ENCODE data around the gene ZGPAT. TPM values are rescaled to one million over a fixed set of nuclear protein-coding genes. Genes with fewer than 3 reads are reported as not detected.

Gene ZGPAT
- 40.2 and 41.9 TPM in 2 replicates for total RNA-seq (2016; rRNA removed; fragmentation: Illumina TruSeq; extraction: Trizol)
- 34.8 and 37.0 TPM in 2 replicates for total RNA-seq (2016; cell fraction: cytosol; rRNA removed; fragmentation: Illumina TruSeq; extraction: Trizol; ENCODE audit: low read depth)
- 37.7 and 46.6 TPM in 2 replicates for total RNA-seq (2016; cell fraction: insoluble cytoplasmic fraction; rRNA removed; fragmentation: Illumina TruSeq; extraction: Trizol)
- total RNA-seq (2016; cell fraction: membrane; rRNA removed; fragmentation: Illumina TruSeq; extraction: Trizol), result 18.3 and 22.0 TPM in 2 replicates
- 23.9 and 24.8 TPM in 2 replicates for total RNA-seq (2016; cell fraction: nucleus; rRNA removed; fragmentation: Illumina TruSeq; extraction: Trizol)
- 23.0 and 32.8 TPM in 2 replicates for polyA plus RNA-seq (2011; rRNA removed)
- 17.1 and 24.8 TPM in 2 replicates for polyA plus RNA-seq (2011; cell fraction: cytosol; rRNA removed)
- 93.0 and 104 TPM in 2 replicates for polyA plus RNA-seq (2011; cell fraction: nucleus; rRNA removed)
- polyA plus RNA-seq (2012), result 16.8 and 17.7 TPM in 2 replicates
- polyA plus RNA-seq (2016; cell fraction: cytosol; fragmentation: Illumina TruSeq; extraction: Trizol; ENCODE audit: low read depth), result 4.5 and 5.1 TPM in 2 replicates
- polyA plus RNA-seq (2016; cell fraction: insoluble cytoplasmic fraction; fragmentation: Illumina TruSeq; extraction: Trizol; ENCODE audit: low read depth), result 36.0 and 43.8 TPM in 2 replicates
- 9.1 and 10.0 TPM in 2 replicates for polyA plus RNA-seq (2016; cell fraction: membrane; fragmentation: Illumina TruSeq; extraction: Trizol; ENCODE audit: low read depth)
- polyA plus RNA-seq (2016; cell fraction: nucleus; fragmentation: Illumina TruSeq; extraction: Trizol; ENCODE audit: insufficient read depth, low read depth), result 70.9 and 80.9 TPM in 2 replicates
- 12.8 and 40.1 TPM in 2 replicates for polyA minus RNA-seq (2011; rRNA and poly(A)+ RNA removed; ENCODE audit: low replicate concordance)
- polyA minus RNA-seq (2011; cell fraction: cytosol; rRNA and poly(A)+ RNA removed), result 9.3 and 9.5 TPM in 2 replicates
- polyA minus RNA-seq (2011; cell fraction: nucleus; rRNA and poly(A)+ RNA removed), result 13.8 and 15.9 TPM in 2 replicates
- percentile 68 among the genes with signal in this experiment for Bru-seq, nascent RNA
- percentile 92 among the genes with signal in this experiment for BruChase-seq, experiment 1, labeled RNA remaining after a 6-hour chase
- percentile 88 among the genes with signal in this experiment for BruChase-seq, experiment 2, labeled RNA remaining after a 2-hour chase
- long read RNA-seq, experiment 1, transcript ZGPAT-204 (7 exons, 1,890 nt), result minor isoform, 14 of 71 reads
- long read RNA-seq, experiment 1, transcript ZGPAT-202 (7 exons, 1,871 nt), result major isoform, 19 of 71 reads
- long read RNA-seq, experiment 1, partial matches to known transcripts, result 20 of 71 reads
- long read RNA-seq, experiment 1, other reads (novel, unspliced or antisense), result 14 of 71 reads
- long read RNA-seq, experiment 2, transcript ZGPAT-204 (7 exons, 1,890 nt), result minor isoform, 10 of 83 reads
- long read RNA-seq, experiment 2, transcript ZGPAT-202 (7 exons, 1,871 nt), result major isoform, 17 of 83 reads
- long read RNA-seq, experiment 2, partial matches to known transcripts, result 44 of 83 reads
- long read RNA-seq, experiment 2, other reads (novel, unspliced or antisense), result 11 of 83 reads

DNA sequence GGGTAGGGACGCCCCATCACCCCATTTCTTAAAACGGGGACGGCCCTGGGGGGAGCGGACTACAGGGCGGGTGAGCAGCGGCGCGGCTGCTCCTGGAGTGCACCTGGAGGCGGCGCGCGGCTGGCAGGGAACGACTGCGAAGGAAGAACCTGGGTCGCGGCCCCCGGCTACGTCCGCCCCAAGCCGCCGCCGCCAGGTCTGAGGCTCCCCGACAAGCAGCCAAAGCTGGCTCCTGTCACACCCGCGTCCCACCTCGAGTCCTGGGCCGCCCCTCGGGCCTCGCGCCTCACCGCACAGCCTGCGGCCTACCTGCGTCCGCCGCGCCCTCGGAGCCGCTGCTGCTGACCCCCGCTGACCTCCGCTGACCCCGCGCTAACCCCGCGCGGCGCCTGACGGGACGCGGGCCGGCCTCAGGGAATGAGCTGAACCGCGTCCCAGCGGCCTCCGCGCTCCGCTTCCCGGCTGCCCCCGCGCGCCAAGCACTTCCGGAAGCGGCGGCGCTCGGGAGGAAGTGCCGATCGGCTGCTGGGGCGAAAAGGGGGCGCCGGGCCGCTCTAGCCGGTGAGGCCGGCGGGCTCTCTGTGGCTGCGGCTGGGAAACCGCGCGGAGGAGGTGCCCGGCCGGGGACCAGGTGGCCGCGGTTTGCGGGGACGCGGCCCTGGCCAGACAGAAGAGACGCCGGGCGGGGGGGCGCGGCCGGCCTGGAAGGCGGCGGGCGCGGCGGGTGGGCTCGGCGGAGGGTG is at the start of gene ZGPAT, which contains the start of gene ARFRP1:
Gene ZGPAT, plus strand, starts transcription at position 482 of the 743 bp plus-strand sequence. CDS start 542 bp downstream, outside the sequence.
Gene ARFRP1, minus strand, starts transcription at position 419 of the 743 bp plus-strand sequence. CDS start 885 bp downstream, outside the sequence.
- under 1% methylated on average over 71 of the region's 98 CpGs for WGBS (ENCODE audit: low lambda C conversion rate)
- ATAC-seq, result peak; percentile 89
- TF ChIP-seq, protein P1, sequence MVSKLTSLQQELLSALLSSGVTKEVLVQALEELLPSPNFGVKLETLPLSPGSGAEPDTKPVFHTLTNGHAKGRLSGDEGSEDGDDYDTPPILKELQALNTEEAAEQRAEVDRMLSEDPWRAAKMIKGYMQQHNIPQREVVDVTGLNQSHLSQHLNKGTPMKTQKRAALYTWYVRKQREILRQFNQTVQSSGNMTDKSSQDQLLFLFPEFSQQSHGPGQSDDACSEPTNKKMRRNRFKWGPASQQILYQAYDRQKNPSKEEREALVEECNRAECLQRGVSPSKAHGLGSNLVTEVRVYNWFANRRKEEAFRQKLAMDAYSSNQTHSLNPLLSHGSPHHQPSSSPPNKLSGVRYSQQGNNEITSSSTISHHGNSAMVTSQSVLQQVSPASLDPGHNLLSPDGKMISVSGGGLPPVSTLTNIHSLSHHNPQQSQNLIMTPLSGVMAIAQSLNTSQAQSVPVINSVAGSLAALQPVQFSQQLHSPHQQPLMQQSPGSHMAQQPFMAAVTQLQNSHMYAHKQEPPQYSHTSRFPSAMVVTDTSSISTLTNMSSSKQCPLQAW (CRISPR knock-in tag; IDR thresholded peaks at IDR 0.05), result peak; percentile 12; the same call in 1 of the 2 replicates
- TF ChIP-seq ZSCAN21 (CRISPR knock-in tag; IDR thresholded peaks at IDR 0.05; ENCODE audit: borderline replicate concordance) (peak; percentile 98), JUND (CRISPR knock-in tag; IDR thresholded peaks at IDR 0.05) (peak; percentile 88), SP5 (CRISPR knock-in tag; IDR thresholded peaks at IDR 0.05; ENCODE audit: borderline replicate concordance, low read depth) (peak; percentile 79), ZNF556 (CRISPR knock-in tag; IDR thresholded peaks at IDR 0.05; ENCODE audit: borderline replicate concordance) (peak; percentile 88; the same call in 1 of the 2 replicates), YY1 (IDR thresholded peaks at IDR 0.05; ENCODE audit: insufficient read depth, insufficient replicate concordance, low read depth, low read length) (peak; percentile 90), CBX5 (CRISPR knock-in tag; IDR thresholded peaks at IDR 0.05; ENCODE audit: borderline replicate concordance) (peak; percentile 90), ZNF431 (CRISPR knock-in tag; IDR thresholded peaks at IDR 0.05; ENCODE audit: borderline replicate concordance, low read depth) (peak; percentile 94), BRD4 (CRISPR knock-in tag; IDR thresholded peaks at IDR 0.05) (peak; percentile 97), ZNF484 (CRISPR knock-in tag; IDR thresholded peaks at IDR 0.05; ENCODE audit: borderline replicate concordance, low read depth) (no peak), EED (CRISPR knock-in tag; IDR thresholded peaks at IDR 0.05) (peak; percentile 61), HNRNPH1 (optimal IDR thresholded peaks at IDR 0.05; ENCODE audit: low read depth, low read length) (no peak)
- TF ChIP-seq, protein P2, sequence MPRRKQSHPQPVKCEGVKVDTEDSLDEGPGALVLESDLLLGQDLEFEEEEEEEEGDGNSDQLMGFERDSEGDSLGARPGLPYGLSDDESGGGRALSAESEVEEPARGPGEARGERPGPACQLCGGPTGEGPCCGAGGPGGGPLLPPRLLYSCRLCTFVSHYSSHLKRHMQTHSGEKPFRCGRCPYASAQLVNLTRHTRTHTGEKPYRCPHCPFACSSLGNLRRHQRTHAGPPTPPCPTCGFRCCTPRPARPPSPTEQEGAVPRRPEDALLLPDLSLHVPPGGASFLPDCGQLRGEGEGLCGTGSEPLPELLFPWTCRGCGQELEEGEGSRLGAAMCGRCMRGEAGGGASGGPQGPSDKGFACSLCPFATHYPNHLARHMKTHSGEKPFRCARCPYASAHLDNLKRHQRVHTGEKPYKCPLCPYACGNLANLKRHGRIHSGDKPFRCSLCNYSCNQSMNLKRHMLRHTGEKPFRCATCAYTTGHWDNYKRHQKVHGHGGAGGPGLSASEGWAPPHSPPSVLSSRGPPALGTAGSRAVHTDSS (CRISPR knock-in tag; conservative IDR thresholded peaks at IDR 0.05), result peak; percentile 100

More for the DNA sequence above, at the start of gene ZGPAT, which contains the start of gene ARFRP1:
- H3K4me3 ChIP-seq (replicated peaks in 1 of 3; ENCODE audit: insufficient read depth in 1 of 3, low read depth in 2 of 3, low read length in 3 of 3), result peak within 1 kb of the TSS; percentile 79 to 99 (median 99)
- POLR2A ChIA-PET, result interaction anchor here (0.6 to 12.4 kb wide), 28 partner anchors 9 to 347 kb away, joined by 3 to 190 read pairs (median 6); partner anchors contain the start of genes GMEB2, LIME1, PRPF6 and RTEL1
- H3K27me3 ChIP-seq (ENCODE audit: control insufficient read depth in 1 of 2, insufficient read depth in 2 of 2, low read length in 2 of 2), result no peaks in the 10 kb centered on the region; a peak in 1 of 5 replicates
- in situ Hi-C loops (cut with HindIII; ENCODE audit: extremely low pct_ligation_motif_present, low pct_unique_long_range_greater_than_20kb) (loop anchor here (5.0 to 10.0 kb wide), 3 partner anchors 35 to 150 kb away; no protein-coding TSS in a partner anchor), intact Hi-C loops (cut with micrococcal nuclease; ENCODE audit: unreplicated experiment) (loop anchor here (1.0 to 2.0 kb wide), 3 partner anchors 33 to 157 kb away; partner anchors contain the start of gene TPD52L2)
- peaks cover 64% of the 10 kb centered on the region for H3K79me2 ChIP-seq (ENCODE audit: insufficient read depth, low read length)
- BruUV-seq (replicated peaks), result no TSS peak
- H3K27ac ChIP-seq (ENCODE audit: extremely low read length, insufficient read depth, low read length), result peak within 1 kb of the TSS; percentile 81
- H4K20me1 ChIP-seq (ENCODE audit: insufficient read depth, low read length), result peaks cover 10% of the 10 kb centered on the region; the same call in 1 of the 2 replicates
- no peak for FAIRE-seq
- peak within 1 kb of the TSS; percentile 97 for H3K9ac ChIP-seq (ENCODE audit: insufficient read depth, low read depth, low read length)
- H3K4me2 ChIP-seq (ENCODE audit: low read depth, low read length), result peak within 1 kb of the TSS; percentile 96
- H3K9me3 ChIP-seq (ENCODE audit: low read length), result no peaks in the 10 kb centered on the region
- peak; percentile 84 for DNase-seq (ENCODE audit: low spot score)
- H3K4me1 ChIP-seq (ENCODE audit: insufficient read depth, low read length), result peaks cover 36% of the 10 kb centered on the region
- no peak within 1 kb of the TSS for H2AFZ ChIP-seq (ENCODE audit: low read length)
- CTCF ChIA-PET (ENCODE audit: low intra/inter-chr PET ratio, low total read pairs), result interaction anchor here (1.7 to 3.2 kb wide), 4 partner anchors 30 to 266 kb away, joined by 5 to 15 read pairs (median 10); partner anchors contain the start of genes LIME1 and TPD52L2
- H3K36me3 ChIP-seq (replicated peaks in 1 of 2; ENCODE audit: control insufficient read depth in 1 of 2, insufficient read depth in 2 of 2, low read length in 2 of 2), result peaks cover 26 to 61% of the 10 kb centered on the region in 2 experiments
